CD4-positive, alpha-beta memory T cell (primary cell): ENCODE measurements around the gene ARMC2. TPM values are rescaled to one million over a fixed set of nuclear protein-coding genes. Genes with fewer than 3 reads are reported as not detected.

Experiments
- CTCF ChIA-PET: fragments of 350-600 bp; sonication (Branson Sonifier 250); formaldehyde crosslinking; loops from one replicate; lab custom pipeline; 2021; ENCODE audit warnings: inconsistent platforms; ENCODE audit not compliant: partially characterized antibody; lab: Charles Lee
- POLR2A ChIA-PET: fragments of 350-600 bp; sonication (Branson Sonifier 250); formaldehyde crosslinking; loops from one replicate; lab custom pipeline; 2021; ENCODE audit not compliant: partially characterized antibody; lab: Charles Lee
- DNase-seq, 5 donors: peaks; one replicate each; pipeline versions ENCODE4 v3.0.0 to v3.0.0-alpha.2; 2020 to 2022; ENCODE audit warnings: mixed read lengths in 1 of 5
- H3K27ac ChIP-seq: one replicate; pipeline ENCODE4 v1.7.0; 2013; ENCODE audit warnings: low read depth, low read length
- H3K27me3 ChIP-seq: 2 replicates; pipeline ENCODE4 v1.7.0; 2013; ENCODE audit warnings: mild to moderate bottlenecking, low read length, moderate library complexity; ENCODE audit not compliant: insufficient read depth
- H3K36me3 ChIP-seq: 2 replicates; pipeline ENCODE4 v1.7.0; 2013; ENCODE audit warnings: mild to moderate bottlenecking, low read length, moderate library complexity; ENCODE audit not compliant: insufficient read depth
- H3K4me1 ChIP-seq: 2 replicates; pipeline ENCODE4 v1.7.0; 2013; ENCODE audit warnings: mild to moderate bottlenecking, low read length, moderate library complexity; ENCODE audit not compliant: insufficient read depth
- H3K4me3 ChIP-seq, 2 donors: one replicate each; pipeline ENCODE4 v1.7.0; 2013; ENCODE audit warnings: low read length in 2 of 2, mild to moderate bottlenecking in 1 of 2
- H3K9me3 ChIP-seq, 2 donors: one replicate each; pipeline ENCODE4 v1.7.0; 2013; ENCODE audit warnings: low read length in 2 of 2, control low read depth in 1 of 2; ENCODE audit not compliant: control insufficient read depth in 1 of 2
- H3K27ac Mint-ChIP-seq, 7 donors: one replicate each; pipeline ENCODE4 v1.8.0; 2020 to 2021; ENCODE audit warnings: mixed read lengths in 7 of 7, mild to moderate bottlenecking in 6 of 7, inconsistent platforms in 3 of 7, moderate library complexity in 3 of 7
- H3K27me3 Mint-ChIP-seq, 2 donors: one replicate each; pipeline ENCODE4 v1.8.0; 2020 to 2021; ENCODE audit warnings: mixed read lengths in 2 of 2
- H3K36me3 Mint-ChIP-seq, 2 donors: one replicate each; pipeline ENCODE4 v1.8.0; 2020 to 2021; ENCODE audit warnings: mixed read lengths in 2 of 2, inconsistent platforms in 1 of 2, mild to moderate bottlenecking in 1 of 2
- H3K4me1 Mint-ChIP-seq, 4 donors: one replicate each; pipeline ENCODE4 v1.8.0; 2020 to 2021; ENCODE audit warnings: mixed read lengths in 4 of 4, mild to moderate bottlenecking in 1 of 4
- H3K4me3 Mint-ChIP-seq, 8 donors: one replicate each; pipeline ENCODE4 v1.8.0; 2020 to 2021; ENCODE audit warnings: mixed read lengths in 8 of 8, mild to moderate bottlenecking in 7 of 8, moderate library complexity in 6 of 8, inconsistent platforms in 3 of 8
- H3K9me3 Mint-ChIP-seq, 8 donors: one replicate each; pipeline ENCODE4 v1.8.0; 2020 to 2021; ENCODE audit warnings: mixed read lengths in 8 of 8, mild to moderate bottlenecking in 5 of 8, inconsistent platforms in 3 of 8, moderate library complexity in 1 of 8
- intact Hi-C: fragments of 100-400 bp; cut with micrococcal nuclease; formaldehyde crosslinking; loops from one replicate; pipeline ENCODE4 v1.15.1; 2023
- polyA plus RNA-seq, 2 donors: library from polyadenylated mRNA; unstranded; fragments of 300-500 nt; fragmentation: Illumina TruSeq; gene quantifications; one replicate each; pipeline ENCODE4 v1.2.3, GENCODE V29; 2021
- total RNA-seq, 2 experiments: library from RNA; stranded (reverse); gene quantifications; one replicate each; pipeline ENCODE4 v1.2.3, GENCODE V29; 2021

The ARMC2 gene
- total and polyA plus RNA-seq, 4 experiments from 2014 or later, result 3.2 to 11.2 (median 7.0) TPM

- peak overlapping the region in 2 of 7 donors; percentile 7 to 15 for H3K27ac Mint-ChIP-seq
- H3K4me1 ChIP-seq, result no peaks in the 10 kb centered on the region
- no peaks in the 10 kb centered on the region for H3K9me3 ChIP-seq
- POLR2A ChIA-PET, result no interaction called here
- DNase-seq, result no peak
- H3K4me3 Mint-ChIP-seq, result no peak overlapping the region
- no peak overlapping the region for H3K27ac ChIP-seq
- H3K4me1 Mint-ChIP-seq, result peaks cover 0 to 2% (median under 1%) of the 10 kb centered on the region in 4 donors
- peaks cover 0 to 28% (median 18%) of the 10 kb centered on the region in 8 donors for H3K9me3 Mint-ChIP-seq
- H3K27me3 ChIP-seq, result no peaks in the 10 kb centered on the region
- H3K4me3 ChIP-seq, result no peak overlapping the region
- CTCF ChIA-PET, result no interaction called here
- H3K36me3 ChIP-seq, result peaks cover 12% of the 10 kb centered on the region
- H3K27me3 Mint-ChIP-seq, result no peaks in the 10 kb centered on the region
- H3K36me3 Mint-ChIP-seq, result peaks cover 34 to 66% of the 10 kb centered on the region in 2 donors
- intact Hi-C loops, result loop anchor here (5.0 kb wide), 1 partner anchor 41 kb away; no protein-coding TSS in a partner anchor
Observed at GRCh38 chr6:108983151-108983550, 134.9 kb downstream of the ARMC2 start.

GRCh38 chr6:108985301-108985700 is 137.1 kb downstream of the ARMC2 start:
- Mint-ChIP-seq H3K36me3 (peaks cover 45 to 68% of the 10 kb centered on the region in 2 donors), H3K4me3 (no peak overlapping the region), H3K27ac (no peak overlapping the region), H3K27me3 (no peaks in the 10 kb centered on the region), H3K4me1 (no peaks in the 10 kb centered on the region), H3K9me3 (peaks cover 0 to 10% (median 9%) of the 10 kb centered on the region in 8 donors)
- Histone ChIP-seq H3K4me3 (no peak overlapping the region), H3K36me3 (peaks cover 29% of the 10 kb centered on the region), H3K4me1 (no peaks in the 10 kb centered on the region), H3K9me3 (no peaks in the 10 kb centered on the region), H3K27ac (no peak overlapping the region), H3K27me3 (no peaks in the 10 kb centered on the region)
- intact Hi-C loops, result no loop called here
- CTCF ChIA-PET, result no interaction called here
- POLR2A ChIA-PET, result no interaction called here
- no peak for DNase-seq

- H3K27me3 Mint-ChIP-seq, result no peaks in the 10 kb centered on the region
- intact Hi-C loops, result no loop called here
- H3K4me1 Mint-ChIP-seq, result peaks cover 0 to 5% (median 2%) of the 10 kb centered on the region in 4 donors
- Histone ChIP-seq H3K4me3 (no peak overlapping the region), H3K27me3 (no peaks in the 10 kb centered on the region), H3K36me3 (peaks cover 41% of the 10 kb centered on the region), H3K9me3 (no peaks in the 10 kb centered on the region), H3K4me1 (no peaks in the 10 kb centered on the region), H3K27ac (no peak overlapping the region)
- peaks cover 59 to 76% of the 10 kb centered on the region in 2 donors for H3K36me3 Mint-ChIP-seq
- POLR2A ChIA-PET, result interaction anchor here (1.0 kb wide), 1 partner anchor 23 kb away, joined by 3 read pairs; no protein-coding TSS in a partner anchor
- CTCF ChIA-PET, result interaction anchor here (1.2 to 1.4 kb wide), 3 partner anchors 43 to 72 kb away, joined by 3 read pairs; no protein-coding TSS in a partner anchor
- no peak overlapping the region for H3K27ac Mint-ChIP-seq
- H3K4me3 Mint-ChIP-seq, result no peak overlapping the region
- DNase-seq, result no peak
- H3K9me3 Mint-ChIP-seq, result peaks cover 0 to 7% (median 0%) of the 10 kb centered on the region in 8 donors
Observed at GRCh38 chr6:108987156-108987555, 138.9 kb downstream of the ARMC2 start.

GRCh38 chr6:108988296-108988695 is 140.1 kb downstream of the ARMC2 start:
- Histone ChIP-seq H3K27me3 (no peaks in the 10 kb centered on the region), H3K36me3 (peaks cover 47% of the 10 kb centered on the region), H3K4me3 (no peak overlapping the region), H3K9me3 (no peaks in the 10 kb centered on the region), H3K4me1 (no peaks in the 10 kb centered on the region), H3K27ac (no peak overlapping the region)
- DNase-seq, result no peak
- intact Hi-C loops, result no loop called here
- H3K36me3 Mint-ChIP-seq, result peaks cover 68 to 74% of the 10 kb centered on the region in 2 donors
- CTCF ChIA-PET, result interaction anchor here (0.6 kb wide), 1 partner anchor 83 kb away, joined by 3 read pairs; no protein-coding TSS in a partner anchor
- peaks cover 0 to 1% (median 0%) of the 10 kb centered on the region in 8 donors for H3K9me3 Mint-ChIP-seq
- POLR2A ChIA-PET, result interaction anchor here (0.5 to 1.1 kb wide), 4 partner anchors 11 to 559 kb away, joined by 3 read pairs; partner anchors contain the start of gene SESN1
- peaks cover 0 to 5% (median 2%) of the 10 kb centered on the region in 4 donors for H3K4me1 Mint-ChIP-seq
- H3K27me3 Mint-ChIP-seq, result no peaks in the 10 kb centered on the region
- H3K4me3 Mint-ChIP-seq, result no peak overlapping the region
- H3K27ac Mint-ChIP-seq, result no peak overlapping the region

- POLR2A ChIA-PET, result interaction anchor here (0.6 to 1.1 kb wide), 2 partner anchors 11 to 106 kb away, joined by 3 read pairs; partner anchors contain the start of gene SESN1
- peaks cover 52% of the 10 kb centered on the region for H3K36me3 ChIP-seq
Observed at GRCh38 chr6:108988765-108989164, 140.5 kb downstream of the ARMC2 start.

GRCh38 chr6:108989700-108990099 is 141.5 kb downstream of the ARMC2 start:
- ChIA-PET CTCF (no interaction called here), POLR2A (interaction anchor here (1.4 kb wide), 1 partner anchor 87 kb away, joined by 3 read pairs; no protein-coding TSS in a partner anchor)
- Histone ChIP-seq H3K4me3 (no peak overlapping the region), H3K4me1 (no peaks in the 10 kb centered on the region), H3K9me3 (no peaks in the 10 kb centered on the region), H3K27ac (no peak overlapping the region), H3K27me3 (no peaks in the 10 kb centered on the region), H3K36me3 (peaks cover 58% of the 10 kb centered on the region)
- no peak for DNase-seq
- Mint-ChIP-seq H3K27ac (peak overlapping the region in 1 of 7 donors; percentile 17), H3K9me3 (no peaks in the 10 kb centered on the region), H3K27me3 (no peaks in the 10 kb centered on the region), H3K4me1 (peaks cover 0 to 5% (median 2%) of the 10 kb centered on the region in 4 donors), H3K4me3 (no peak overlapping the region), H3K36me3 (peaks cover 67 to 73% of the 10 kb centered on the region in 2 donors)
- intact Hi-C loops, result no loop called here

More at GRCh38 chr6:108988765-108989164, 140.5 kb downstream of the ARMC2 start:
- Mint-ChIP-seq H3K4me3 (no peak overlapping the region), H3K9me3 (no peaks in the 10 kb centered on the region), H3K4me1 (peaks cover 0 to 5% (median 2%) of the 10 kb centered on the region in 4 donors), H3K27me3 (no peaks in the 10 kb centered on the region), H3K36me3 (peaks cover 69 to 73% of the 10 kb centered on the region in 2 donors), H3K27ac (peak overlapping the region in 1 of 7 donors; percentile 19)
- intact Hi-C loops, result no loop called here
- no peak overlapping the region for H3K27ac ChIP-seq
- no peak overlapping the region for H3K4me3 ChIP-seq
- CTCF ChIA-PET, result interaction anchor here (0.6 kb wide), 1 partner anchor 82 kb away, joined by 3 read pairs; no protein-coding TSS in a partner anchor
- H3K4me1 ChIP-seq, result no peaks in the 10 kb centered on the region
- H3K9me3 ChIP-seq, result no peaks in the 10 kb centered on the region
- no peak for DNase-seq
- H3K27me3 ChIP-seq, result no peaks in the 10 kb centered on the region

GRCh38 chr6:108993876-108994275 is 145.7 kb downstream of the ARMC2 start:
- peaks cover 0 to 5% (median 2%) of the 10 kb centered on the region in 4 donors for H3K4me1 Mint-ChIP-seq
- DNase-seq, result no peak
- Histone ChIP-seq H3K4me3 (no peak overlapping the region), H3K4me1 (no peaks in the 10 kb centered on the region), H3K27ac (no peak overlapping the region), H3K36me3 (peaks cover 45% of the 10 kb centered on the region), H3K9me3 (no peaks in the 10 kb centered on the region), H3K27me3 (no peaks in the 10 kb centered on the region)
- H3K27ac Mint-ChIP-seq, result no peak overlapping the region
- ChIA-PET POLR2A (no interaction called here), CTCF (interaction anchor here (0.7 kb wide), 1 partner anchor 385 kb away, joined by 3 read pairs; no protein-coding TSS in a partner anchor)
- no peak overlapping the region for H3K4me3 Mint-ChIP-seq
- H3K9me3 Mint-ChIP-seq, result no peaks in the 10 kb centered on the region
- H3K27me3 Mint-ChIP-seq, result no peaks in the 10 kb centered on the region
- intact Hi-C loops, result no loop called here
- H3K36me3 Mint-ChIP-seq, result peaks cover 56 to 71% of the 10 kb centered on the region in 2 donors
